ENCODE results near the gene KIAA1143.

The KIAA1143 gene

GRCh38 chr3:44761101-44761423 is 357 bp downstream of the KIAA1143 start:
- no peaks in the 10 kb centered on the region for H3K27me3 ChIP-seq (ENCODE audit: control insufficient read depth, insufficient read depth, low read length)
- H3K4me2 ChIP-seq (ENCODE audit: low read length), result peak overlapping the region; percentile 87
- peaks cover 12% of the 10 kb centered on the region for H3K36me3 ChIP-seq (ENCODE audit: insufficient read depth, low read length)
- peak overlapping the region; percentile 84 for H3K4me3 ChIP-seq (ENCODE audit: low read length)
- H3K9me3 ChIP-seq (replicated peaks; ENCODE audit: low read length), result peaks cover 2% of the 10 kb centered on the region
- H3K9ac ChIP-seq (ENCODE audit: low read depth, low read length), result peak overlapping the region; percentile 94
- H3K4me1 ChIP-seq (ENCODE audit: control insufficient read depth, insufficient read depth, low read length), result peaks cover 7% of the 10 kb centered on the region

- no peak overlapping the region for H3K4me2 ChIP-seq (ENCODE audit: low read length)
- no peak overlapping the region for H3K9ac ChIP-seq (ENCODE audit: low read depth, low read length)
- H3K9me3 ChIP-seq (replicated peaks; ENCODE audit: low read length), result peaks cover 62% of the 10 kb centered on the region
- H3K36me3 ChIP-seq (ENCODE audit: insufficient read depth, low read length), result peaks cover 39% of the 10 kb centered on the region
- no peaks in the 10 kb centered on the region for H3K27me3 ChIP-seq (ENCODE audit: control insufficient read depth, insufficient read depth, low read length)
- H3K4me1 ChIP-seq (ENCODE audit: control insufficient read depth, insufficient read depth, low read length), result no peaks in the 10 kb centered on the region
- no peak overlapping the region for H3K4me3 ChIP-seq (ENCODE audit: low read length)
Measured at GRCh38 chr3:44734646-44735168, 26.7 kb downstream of the KIAA1143 start.

- peak within 1 kb of the TSS; percentile 86 for H3K4me2 ChIP-seq (ENCODE audit: low read length)
- H3K9ac ChIP-seq (ENCODE audit: low read depth, low read length), result peak within 1 kb of the TSS; percentile 79
- H3K4me3 ChIP-seq (ENCODE audit: low read length), result peak within 1 kb of the TSS; percentile 83
- no peaks in the 10 kb centered on the region for H3K4me1 ChIP-seq (ENCODE audit: control insufficient read depth, insufficient read depth, low read length)
- peaks cover 75% of the 10 kb centered on the region for H3K9me3 ChIP-seq (replicated peaks; ENCODE audit: low read length)
- H3K27me3 ChIP-seq (ENCODE audit: control insufficient read depth, insufficient read depth, low read length), result no peaks in the 10 kb centered on the region
- H3K36me3 ChIP-seq (ENCODE audit: insufficient read depth, low read length), result peaks cover 34% of the 10 kb centered on the region
Measured at GRCh38 chr3:44729384-44729910, 32.0 kb downstream of the KIAA1143 start, which contains the start of gene ZNF501. TSS of gene ZNF501 (plus strand) at chr3:44729635. CDS start at chr3:44734422, 4,787 bp downstream.

DNA sequence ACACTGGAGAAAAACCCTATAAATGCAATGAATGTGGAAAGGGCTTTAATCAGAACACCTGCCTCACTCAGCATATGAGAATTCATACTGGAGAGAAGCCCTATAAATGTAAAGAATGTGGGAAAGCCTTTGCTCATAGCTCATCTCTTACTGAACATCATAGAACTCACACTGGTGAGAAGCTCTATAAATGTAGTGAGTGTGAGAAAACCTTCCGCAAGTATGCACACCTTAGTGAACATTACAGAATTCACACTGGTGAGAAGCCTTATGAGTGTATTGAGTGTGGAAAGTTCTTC is 39.4 kb downstream of the KIAA1143 start:
- Histone ChIP-seq H3K4me3 (ENCODE audit: low read length) (peak overlapping the region; percentile 31), H3K4me1 (ENCODE audit: control insufficient read depth, insufficient read depth, low read length) (no peaks in the 10 kb centered on the region), H3K9me3 (replicated peaks; ENCODE audit: low read length) (peaks cover 64% of the 10 kb centered on the region), H3K36me3 (ENCODE audit: insufficient read depth, low read length) (peaks cover 48% of the 10 kb centered on the region), H3K9ac (ENCODE audit: low read depth, low read length) (no peak overlapping the region), H3K27me3 (ENCODE audit: control insufficient read depth, insufficient read depth, low read length) (no peaks in the 10 kb centered on the region), H3K4me2 (ENCODE audit: low read length) (no peak overlapping the region)

GRCh38 chr3:44721231-44722102 is 40.0 kb downstream of the KIAA1143 start:
- Histone ChIP-seq H3K4me2 (ENCODE audit: low read length) (no peak overlapping the region), H3K4me3 (ENCODE audit: low read length) (peak overlapping the region; percentile 31), H3K9me3 (replicated peaks; ENCODE audit: low read length) (peaks cover 66% of the 10 kb centered on the region), H3K36me3 (ENCODE audit: insufficient read depth, low read length) (peaks cover 51% of the 10 kb centered on the region), H3K4me1 (ENCODE audit: control insufficient read depth, insufficient read depth, low read length) (no peaks in the 10 kb centered on the region), H3K9ac (ENCODE audit: low read depth, low read length) (no peak overlapping the region), H3K27me3 (ENCODE audit: control insufficient read depth, insufficient read depth, low read length) (no peaks in the 10 kb centered on the region)

DNA sequence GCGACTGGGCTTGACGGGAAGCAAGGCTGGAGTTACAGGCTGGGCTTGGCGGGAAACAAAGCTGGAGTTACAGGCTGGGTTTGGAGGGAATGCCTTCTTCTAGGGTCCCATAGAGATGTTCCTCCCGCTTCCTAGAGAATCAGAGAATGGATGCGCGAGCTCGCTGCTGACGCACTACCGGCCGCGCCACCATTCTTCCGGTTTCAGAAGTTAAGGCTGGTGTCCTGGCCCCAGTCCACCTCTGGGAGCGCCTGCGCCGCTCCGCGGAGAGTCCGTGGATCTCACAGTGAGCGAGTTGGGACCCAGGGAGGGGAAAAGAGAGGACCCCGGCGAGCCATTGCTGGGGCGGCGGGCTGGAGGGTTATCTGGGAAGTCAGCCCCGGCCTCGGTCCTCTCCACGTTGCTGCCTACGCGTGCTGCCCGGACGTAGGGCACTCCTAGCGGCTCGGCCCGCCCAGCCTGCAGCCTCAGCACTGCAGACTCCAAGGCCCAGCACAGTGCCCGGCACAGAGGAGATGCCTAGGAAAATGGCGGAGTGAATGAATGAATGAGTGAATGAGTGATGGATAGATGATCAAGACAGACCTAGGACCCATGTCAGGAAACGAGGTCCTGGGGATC is 48.9 kb downstream of the KIAA1143 start, which contains the start of gene ZNF502:
TSS of gene ZNF502 (plus strand) at position 206 of the 621 bp plus-strand sequence. CDS start 7,602 bp downstream, outside the sequence.
- H3K4me3 ChIP-seq (ENCODE audit: low read length), result peak within 1 kb of the TSS; percentile 83
- H3K4me2 ChIP-seq (ENCODE audit: low read length), result peak within 1 kb of the TSS; percentile 86
- peak within 1 kb of the TSS; percentile 83 for H3K9ac ChIP-seq (ENCODE audit: low read depth, low read length)
- peaks cover 4% of the 10 kb centered on the region for H3K36me3 ChIP-seq (ENCODE audit: insufficient read depth, low read length)
- no peaks in the 10 kb centered on the region for H3K4me1 ChIP-seq (ENCODE audit: control insufficient read depth, insufficient read depth, low read length)
- no peaks in the 10 kb centered on the region for H3K27me3 ChIP-seq (ENCODE audit: control insufficient read depth, insufficient read depth, low read length)
- H3K9me3 ChIP-seq (replicated peaks; ENCODE audit: low read length), result peaks cover 11% of the 10 kb centered on the region

All from skeletal muscle satellite cell (primary cell).